Measurements from ENCODE around the gene PLD1.
A peak's percentile ranks its signal among the peaks of the same experiment; 100 is the strongest.

Gene PLD1

GRCh38 chr3:171824116-171824515 is 13.8 kb upstream of the PLD1 start:
- no peak overlapping the region for H3K4me3 ChIP-seq (replicated peaks; ENCODE audit: insufficient read depth, low read length)
- peak overlapping the region; percentile 2; the same call in 1 of the 2 replicates for H3K27ac ChIP-seq (replicated peaks)
- DNase-seq (ENCODE audit: low read depth in 1 of 2, low spot score in 1 of 2): peak in 1 of 2 experiments; percentile 86
- H3K27me3 ChIP-seq (ENCODE audit: insufficient read depth, poor library complexity, severe bottlenecking): no peaks in the 10 kb centered on the region
- TF ChIP-seq, protein P1, sequence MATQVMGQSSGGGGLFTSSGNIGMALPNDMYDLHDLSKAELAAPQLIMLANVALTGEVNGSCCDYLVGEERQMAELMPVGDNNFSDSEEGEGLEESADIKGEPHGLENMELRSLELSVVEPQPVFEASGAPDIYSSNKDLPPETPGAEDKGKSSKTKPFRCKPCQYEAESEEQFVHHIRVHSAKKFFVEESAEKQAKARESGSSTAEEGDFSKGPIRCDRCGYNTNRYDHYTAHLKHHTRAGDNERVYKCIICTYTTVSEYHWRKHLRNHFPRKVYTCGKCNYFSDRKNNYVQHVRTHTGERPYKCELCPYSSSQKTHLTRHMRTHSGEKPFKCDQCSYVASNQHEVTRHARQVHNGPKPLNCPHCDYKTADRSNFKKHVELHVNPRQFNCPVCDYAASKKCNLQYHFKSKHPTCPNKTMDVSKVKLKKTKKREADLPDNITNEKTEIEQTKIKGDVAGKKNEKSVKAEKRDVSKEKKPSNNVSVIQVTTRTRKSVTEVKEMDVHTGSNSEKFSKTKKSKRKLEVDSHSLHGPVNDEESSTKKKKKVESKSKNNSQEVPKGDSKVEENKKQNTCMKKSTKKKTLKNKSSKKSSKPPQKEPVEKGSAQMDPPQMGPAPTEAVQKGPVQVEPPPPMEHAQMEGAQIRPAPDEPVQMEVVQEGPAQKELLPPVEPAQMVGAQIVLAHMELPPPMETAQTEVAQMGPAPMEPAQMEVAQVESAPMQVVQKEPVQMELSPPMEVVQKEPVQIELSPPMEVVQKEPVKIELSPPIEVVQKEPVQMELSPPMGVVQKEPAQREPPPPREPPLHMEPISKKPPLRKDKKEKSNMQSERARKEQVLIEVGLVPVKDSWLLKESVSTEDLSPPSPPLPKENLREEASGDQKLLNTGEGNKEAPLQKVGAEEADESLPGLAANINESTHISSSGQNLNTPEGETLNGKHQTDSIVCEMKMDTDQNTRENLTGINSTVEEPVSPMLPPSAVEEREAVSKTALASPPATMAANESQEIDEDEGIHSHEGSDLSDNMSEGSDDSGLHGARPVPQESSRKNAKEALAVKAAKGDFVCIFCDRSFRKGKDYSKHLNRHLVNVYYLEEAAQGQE (IDR thresholded peaks at IDR 0.05; ENCODE audit: insufficient replicate concordance, low read depth): no peak
- TF ChIP-seq SPI1 (IDR thresholded peaks at IDR 0.05; ENCODE audit: borderline replicate concordance, low read depth): peak; percentile 91
- TF ChIP-seq POLR2AphosphoS5 (IDR thresholded peaks at IDR 0.05; ENCODE audit: low read depth): peak; percentile 64

DNA sequence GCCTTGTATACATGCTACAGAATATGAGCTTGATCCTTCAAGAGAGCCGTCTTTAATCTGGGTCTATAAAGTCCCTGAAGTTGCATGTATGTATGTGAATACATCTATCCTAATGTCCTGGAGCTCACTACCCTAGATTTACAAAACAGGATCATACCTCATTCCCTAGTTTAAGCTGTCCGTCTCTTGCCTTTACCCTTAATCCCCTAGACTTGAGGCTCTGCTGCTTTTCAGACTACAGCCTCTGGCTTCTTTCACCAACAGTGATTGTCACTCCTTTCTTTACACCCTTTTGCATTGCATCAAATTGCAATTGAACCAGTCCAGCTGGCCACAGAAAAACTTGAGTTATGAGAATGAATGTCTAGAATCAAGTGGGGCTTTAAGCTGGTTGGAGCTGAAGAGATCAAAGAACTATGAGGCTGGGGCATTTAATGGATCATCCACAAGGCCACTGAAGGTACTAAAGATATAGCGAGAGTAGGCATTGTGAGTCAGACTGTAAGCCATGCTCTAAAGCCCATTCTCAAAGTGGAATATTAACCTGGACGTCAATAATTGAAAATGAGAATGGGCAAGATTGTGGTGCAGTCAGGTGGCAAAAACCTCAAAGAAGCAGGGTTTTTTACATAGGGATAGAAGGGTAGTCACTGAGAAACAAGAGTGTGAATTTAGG is 12.3 kb upstream of the PLD1 start:
- H3K27ac ChIP-seq (replicated peaks): no peak overlapping the region
- no peak for TF ChIP-seq POLR2AphosphoS5 (IDR thresholded peaks at IDR 0.05; ENCODE audit: low read depth)
- TF ChIP-seq, protein P2, sequence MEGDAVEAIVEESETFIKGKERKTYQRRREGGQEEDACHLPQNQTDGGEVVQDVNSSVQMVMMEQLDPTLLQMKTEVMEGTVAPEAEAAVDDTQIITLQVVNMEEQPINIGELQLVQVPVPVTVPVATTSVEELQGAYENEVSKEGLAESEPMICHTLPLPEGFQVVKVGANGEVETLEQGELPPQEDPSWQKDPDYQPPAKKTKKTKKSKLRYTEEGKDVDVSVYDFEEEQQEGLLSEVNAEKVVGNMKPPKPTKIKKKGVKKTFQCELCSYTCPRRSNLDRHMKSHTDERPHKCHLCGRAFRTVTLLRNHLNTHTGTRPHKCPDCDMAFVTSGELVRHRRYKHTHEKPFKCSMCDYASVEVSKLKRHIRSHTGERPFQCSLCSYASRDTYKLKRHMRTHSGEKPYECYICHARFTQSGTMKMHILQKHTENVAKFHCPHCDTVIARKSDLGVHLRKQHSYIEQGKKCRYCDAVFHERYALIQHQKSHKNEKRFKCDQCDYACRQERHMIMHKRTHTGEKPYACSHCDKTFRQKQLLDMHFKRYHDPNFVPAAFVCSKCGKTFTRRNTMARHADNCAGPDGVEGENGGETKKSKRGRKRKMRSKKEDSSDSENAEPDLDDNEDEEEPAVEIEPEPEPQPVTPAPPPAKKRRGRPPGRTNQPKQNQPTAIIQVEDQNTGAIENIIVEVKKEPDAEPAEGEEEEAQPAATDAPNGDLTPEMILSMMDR (IDR thresholded peaks at IDR 0.05; ENCODE audit: insufficient read depth, low read length): no peak
- no peak for TF ChIP-seq SPI1 (IDR thresholded peaks at IDR 0.05; ENCODE audit: borderline replicate concordance, low read depth)
- TF ChIP-seq GABPA (IDR thresholded peaks at IDR 0.05; ENCODE audit: low read depth): no peak
- TF ChIP-seq, protein P1 (IDR thresholded peaks at IDR 0.05; ENCODE audit: insufficient replicate concordance, low read depth): no peak
- DNase-seq (ENCODE audit: low read depth in 1 of 2, low spot score in 1 of 2): no peak
- no peak overlapping the region for H3K4me3 ChIP-seq (replicated peaks; ENCODE audit: insufficient read depth, low read length)
- no peaks in the 10 kb centered on the region for H3K27me3 ChIP-seq (ENCODE audit: insufficient read depth, poor library complexity, severe bottlenecking)

- H3K4me3 ChIP-seq (replicated peaks; ENCODE audit: insufficient read depth, low read length): no peak overlapping the region
- DNase-seq (ENCODE audit: low read depth in 1 of 2, low spot score in 1 of 2): no peak
- TF ChIP-seq GABPA (IDR thresholded peaks at IDR 0.05; ENCODE audit: low read depth) (no peak), POLR2AphosphoS5 (IDR thresholded peaks at IDR 0.05; ENCODE audit: low read depth) (no peak), SPI1 (IDR thresholded peaks at IDR 0.05; ENCODE audit: borderline replicate concordance, low read depth) (no peak)
- TF ChIP-seq, protein P1 (IDR thresholded peaks at IDR 0.05; ENCODE audit: insufficient replicate concordance, low read depth): no peak
- TF ChIP-seq, protein P2 (IDR thresholded peaks at IDR 0.05; ENCODE audit: insufficient read depth, low read length): no peak
- no peaks in the 10 kb centered on the region for H3K27me3 ChIP-seq (ENCODE audit: insufficient read depth, poor library complexity, severe bottlenecking)
- no peak overlapping the region for H3K27ac ChIP-seq (replicated peaks)
Observed at GRCh38 chr3:171821778-171822358, 11.6 kb upstream of the PLD1 start.

All from HL-60 (cell line).